Measurements from ENCODE around the gene KRT71. TPM values are rescaled to one million over a fixed set of nuclear protein-coding genes. Genes with fewer than 3 reads are reported as not detected.

Gene KRT71
- total RNA-seq, 1 experiment from 2014 or later, result not detected

GRCh38 chr12:52551216-52551865 is 1.6 kb downstream of the KRT71 start:
- no peak for ATAC-seq
- intact Hi-C loops (cut with micrococcal nuclease), result no loop called here
- CTCF ChIA-PET, result no interaction called here
- Histone ChIP-seq H4K20me1 (ENCODE audit: insufficient read depth) (no peaks in the 10 kb centered on the region), H3K27me3 (ENCODE audit: insufficient read depth, low read length) (no peaks in the 10 kb centered on the region), H2AFZ (ENCODE audit: low read depth, low read length, poor library complexity, severe bottlenecking) (no peak overlapping the region), H3K27ac (ENCODE audit: low read depth, low read length) (no peak overlapping the region), H3K4me3 (replicated peaks in 1 of 2; ENCODE audit: low read depth in 1 of 2, low read length in 2 of 2) (no peak overlapping the region), H3K4me2 (ENCODE audit: low read length) (peak overlapping the region; percentile 19; the same call in 1 of the 2 replicates), H3K79me2 (ENCODE audit: insufficient read depth, low read length) (no peaks in the 10 kb centered on the region), H3K9me3 (ENCODE audit: control insufficient read depth in 1 of 2, insufficient read depth in 1 of 2, low read depth in 1 of 2, low read length in 2 of 2) (no peaks in the 10 kb centered on the region), H3K36me3 (ENCODE audit: control insufficient read depth in 1 of 2, insufficient read depth in 2 of 2, low read length in 2 of 2) (no peaks in the 10 kb centered on the region), H3K4me1 (ENCODE audit: control insufficient read depth in 1 of 2, insufficient read depth in 2 of 2, low read length in 2 of 2) (peaks cover 5 to 13% of the 10 kb centered on the region in 2 experiments; a peak in 3 of 4 replicates), H3K9ac (ENCODE audit: low read length) (no peak overlapping the region), H3K9me2 (ENCODE audit: insufficient read depth) (no peaks in the 10 kb centered on the region)
- POLR2A ChIA-PET, result no interaction called here
- RAD21 ChIA-PET (ENCODE audit: low non-redundant PET in 1 of 2, low total read pairs in 2 of 2, uncharacterized antibody in 2 of 2, unreplicated experiment in 2 of 2), result no interaction called here
- TF ChIP-seq SIN3A (IDR thresholded peaks at IDR 0.05; ENCODE audit: low read depth), result no peak
- TF ChIP-seq YY1 (IDR thresholded peaks at IDR 0.05; ENCODE audit: extremely low read depth, insufficient replicate concordance, low read depth, low read length), result no peak
- no peak for TF ChIP-seq CTCF (IDR thresholded peaks at IDR 0.05 in 2 of 3, conservative IDR thresholded peaks at IDR 0.05 in 1 of 3; ENCODE audit: borderline replicate concordance in 1 of 3, insufficient read depth in 1 of 3, low read depth in 2 of 3, low read length in 2 of 3)
- no peak for TF ChIP-seq SRF (IDR thresholded peaks at IDR 0.05; ENCODE audit: low read depth)
- TF ChIP-seq EZH2phosphoT487 (IDR thresholded peaks at IDR 0.05; ENCODE audit: borderline replicate concordance), result no peak
- TF ChIP-seq CBX3 (IDR thresholded peaks at IDR 0.05; ENCODE audit: low read depth), result no peak
- no peak for TF ChIP-seq TCF7L2 (IDR thresholded peaks at IDR 0.05; ENCODE audit: borderline replicate concordance, extremely low read depth, insufficient read depth, insufficient read length)
- no peak for TF ChIP-seq RAD21 (IDR thresholded peaks at IDR 0.05; ENCODE audit: low read depth)
- no peak for TF ChIP-seq REST (IDR thresholded peaks at IDR 0.05; ENCODE audit: low read depth)
- TF ChIP-seq SP1 (IDR thresholded peaks at IDR 0.05; ENCODE audit: low read depth), result no peak
- no peak for TF ChIP-seq POLR2A (IDR thresholded peaks at IDR 0.05; ENCODE audit: borderline replicate concordance, extremely low read depth, insufficient read depth, insufficient read length)
- no peak for TF ChIP-seq ATF3 (IDR thresholded peaks at IDR 0.05)
- TF ChIP-seq ELF1 (IDR thresholded peaks at IDR 0.05; ENCODE audit: borderline replicate concordance, low read depth), result no peak
- TF ChIP-seq FOSL1 (IDR thresholded peaks at IDR 0.05; ENCODE audit: low read depth), result no peak
- TF ChIP-seq CEBPB (IDR thresholded peaks at IDR 0.05; ENCODE audit: low read depth), result no peak
- TF ChIP-seq POLR2AphosphoS5 (IDR thresholded peaks at IDR 0.05; ENCODE audit: low read depth, low read length), result no peak
- TF ChIP-seq ZNF274 (IDR thresholded peaks at IDR 0.05; ENCODE audit: low read depth, low read length), result no peak
- no peak for TF ChIP-seq ZFX (IDR thresholded peaks at IDR 0.05)
- no TSS peak for BruUV-seq (replicated peaks)
- DNase-seq (ENCODE audit: low read depth, low spot score), result no peak
